Measurements from ENCODE around the gene SPAG4.

DNA sequence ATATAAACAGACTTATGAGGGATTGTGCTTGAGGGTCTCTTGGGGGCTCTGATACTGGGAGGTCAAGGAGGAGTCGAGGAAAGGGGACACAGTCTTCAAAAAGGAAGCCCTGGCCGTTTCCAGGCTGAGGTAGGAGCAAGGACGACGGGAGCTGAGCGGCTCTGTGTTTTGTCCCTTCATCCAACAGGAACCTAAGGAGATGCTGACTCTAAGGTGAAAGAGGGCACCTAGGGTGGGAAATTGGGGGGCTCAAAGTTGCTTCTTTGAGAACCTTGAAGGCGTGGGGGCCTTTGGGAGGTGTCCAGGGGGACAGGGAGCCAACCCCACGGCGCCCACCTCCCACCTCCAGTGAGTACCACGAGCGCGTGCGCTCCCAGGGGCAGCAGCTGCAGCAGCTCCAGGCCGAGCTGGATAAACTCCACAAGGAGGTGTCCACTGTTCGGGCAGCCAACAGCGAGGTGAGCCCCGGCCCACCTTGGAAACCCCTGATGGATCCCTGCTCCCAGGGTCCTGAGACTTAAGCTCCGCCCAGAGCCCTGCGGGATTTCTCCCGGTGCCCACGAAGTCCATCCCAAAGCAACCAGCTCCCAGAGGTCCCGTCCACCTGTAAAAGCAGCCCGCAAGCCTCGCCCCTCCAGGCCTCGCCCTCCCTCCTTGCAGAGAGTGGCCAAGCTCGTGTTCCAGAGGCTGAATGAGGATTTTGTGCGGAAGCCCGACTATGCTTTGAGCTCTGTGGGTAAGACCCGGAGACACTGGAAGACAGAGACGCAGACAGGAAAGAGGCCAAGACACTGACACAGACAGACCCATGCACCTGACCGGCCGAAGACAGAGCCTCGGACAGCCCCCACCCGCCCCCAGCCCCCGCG lies 2.9 kb downstream of the SPAG4 start:
- TF ChIP-seq, protein P1, sequence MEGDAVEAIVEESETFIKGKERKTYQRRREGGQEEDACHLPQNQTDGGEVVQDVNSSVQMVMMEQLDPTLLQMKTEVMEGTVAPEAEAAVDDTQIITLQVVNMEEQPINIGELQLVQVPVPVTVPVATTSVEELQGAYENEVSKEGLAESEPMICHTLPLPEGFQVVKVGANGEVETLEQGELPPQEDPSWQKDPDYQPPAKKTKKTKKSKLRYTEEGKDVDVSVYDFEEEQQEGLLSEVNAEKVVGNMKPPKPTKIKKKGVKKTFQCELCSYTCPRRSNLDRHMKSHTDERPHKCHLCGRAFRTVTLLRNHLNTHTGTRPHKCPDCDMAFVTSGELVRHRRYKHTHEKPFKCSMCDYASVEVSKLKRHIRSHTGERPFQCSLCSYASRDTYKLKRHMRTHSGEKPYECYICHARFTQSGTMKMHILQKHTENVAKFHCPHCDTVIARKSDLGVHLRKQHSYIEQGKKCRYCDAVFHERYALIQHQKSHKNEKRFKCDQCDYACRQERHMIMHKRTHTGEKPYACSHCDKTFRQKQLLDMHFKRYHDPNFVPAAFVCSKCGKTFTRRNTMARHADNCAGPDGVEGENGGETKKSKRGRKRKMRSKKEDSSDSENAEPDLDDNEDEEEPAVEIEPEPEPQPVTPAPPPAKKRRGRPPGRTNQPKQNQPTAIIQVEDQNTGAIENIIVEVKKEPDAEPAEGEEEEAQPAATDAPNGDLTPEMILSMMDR (conservative IDR thresholded peaks at IDR 0.05; ENCODE audit: low read depth, low read length) = no peak
- no peak for TF ChIP-seq EZH2 (IDR thresholded peaks at IDR 0.05; ENCODE audit: borderline replicate concordance, low read depth, low read length, poor library complexity, severe bottlenecking)
